HepG2 (cell line): ENCODE measurements around the gene SLC29A3.

Experiments used
- AGO1 ChIP-seq: fragments of 200-400 bp; formaldehyde crosslinking; IDR thresholded peaks from 2 replicates; pipeline ENCODE4 v1.6.1; 2017; ENCODE audit warnings: mild to moderate bottlenecking, low read depth, low read length, moderate library complexity; ENCODE audit not compliant: poor library complexity, severe bottlenecking
- NONO ChIP-seq, 2 experiments: fragments of 450-650 bp in 1 of 2; sonication (generic) in 1 of 2; formaldehyde crosslinking in 1 of 2; IDR thresholded peaks in 1 of 2; conservative IDR thresholded peaks in 1 of 2; 2 replicates each; pipeline versions ENCODE4 v1.6.1 to v1.8.0; 2017 to 2022; ENCODE audit warnings: mild to moderate bottlenecking in 1 of 2, missing genetic modification reagents in 1 of 2, moderate library complexity in 1 of 2
- POLR2A ChIP-seq, 2 experiments: IDR thresholded peaks; 2 replicates each; pipeline ENCODE4 v1.6.1; 2011; ENCODE audit warnings: low read depth in 2 of 2, low read length in 2 of 2, mild to moderate bottlenecking in 1 of 2, moderate library complexity in 1 of 2; ENCODE audit not compliant: insufficient read depth in 1 of 2
- RAD21 ChIP-seq: fragments of 450-650 bp; formaldehyde crosslinking; IDR thresholded peaks from 2 replicates; pipeline ENCODE4 v1.5.0; 2020; ENCODE audit warnings: mild to moderate bottlenecking
- SATB2 ChIP-seq: sonication (generic); formaldehyde crosslinking; IDR thresholded peaks from 2 replicates; pipeline ENCODE4 v1.5.0; 2020; ENCODE audit warnings: missing genetic modification reagents
- ZBTB8A ChIP-seq: sonication (generic); formaldehyde crosslinking; IDR thresholded peaks from 2 replicates; pipeline ENCODE4 v1.4.0; 2020; ENCODE audit warnings: mild to moderate bottlenecking, low read depth, missing genetic modification reagents, borderline replicate concordance
- ZC3H13 ChIP-seq: sonication (generic); formaldehyde crosslinking; IDR thresholded peaks from 2 replicates; pipeline ENCODE4 v1.8.1; 2023; ENCODE audit warnings: mild to moderate bottlenecking, missing genetic modification reagents, moderate library complexity
- ZNF567 ChIP-seq: sonication (generic); formaldehyde crosslinking; IDR thresholded peaks from 2 replicates; pipeline ENCODE4 v1.8.1; 2023; ENCODE audit warnings: mild to moderate bottlenecking, missing genetic modification reagents, borderline replicate concordance
- ZNF670 ChIP-seq: sonication (generic); formaldehyde crosslinking; IDR thresholded peaks from 2 replicates; pipeline ENCODE4 v1.8.0; 2022; ENCODE audit warnings: mild to moderate bottlenecking, missing genetic modification reagents, borderline replicate concordance
- TF ChIP-seq, protein P1 (sequence below): sonication (generic); formaldehyde crosslinking; IDR thresholded peaks from 2 replicates; pipeline ENCODE4 v1.4.0; 2020; ENCODE audit warnings: missing genetic modification reagents
- TF ChIP-seq, protein P2 (sequence below): sonication (generic); formaldehyde crosslinking; IDR thresholded peaks from 2 replicates; pipeline ENCODE4 v1.4.0; 2020; ENCODE audit warnings: mild to moderate bottlenecking, missing genetic modification reagents
- TF ChIP-seq, protein P3 (sequence below): sonication (generic); formaldehyde crosslinking; IDR thresholded peaks from 2 replicates; pipeline ENCODE4 v1.4.0; 2020; ENCODE audit warnings: mild to moderate bottlenecking, low read depth, missing genetic modification reagents
- TF ChIP-seq, protein P4 (sequence below): IDR thresholded peaks from 2 replicates; pipeline ENCODE4 v1.6.1; 2012; ENCODE audit warnings: low read depth, low read length, improper control_type of control experiment
- TF ChIP-seq, protein P5 (sequence below): sonication (generic); formaldehyde crosslinking; IDR thresholded peaks from 2 replicates; pipeline ENCODE4 v1.5.0; 2020; ENCODE audit warnings: mild to moderate bottlenecking, missing genetic modification reagents, moderate library complexity

DNA sequence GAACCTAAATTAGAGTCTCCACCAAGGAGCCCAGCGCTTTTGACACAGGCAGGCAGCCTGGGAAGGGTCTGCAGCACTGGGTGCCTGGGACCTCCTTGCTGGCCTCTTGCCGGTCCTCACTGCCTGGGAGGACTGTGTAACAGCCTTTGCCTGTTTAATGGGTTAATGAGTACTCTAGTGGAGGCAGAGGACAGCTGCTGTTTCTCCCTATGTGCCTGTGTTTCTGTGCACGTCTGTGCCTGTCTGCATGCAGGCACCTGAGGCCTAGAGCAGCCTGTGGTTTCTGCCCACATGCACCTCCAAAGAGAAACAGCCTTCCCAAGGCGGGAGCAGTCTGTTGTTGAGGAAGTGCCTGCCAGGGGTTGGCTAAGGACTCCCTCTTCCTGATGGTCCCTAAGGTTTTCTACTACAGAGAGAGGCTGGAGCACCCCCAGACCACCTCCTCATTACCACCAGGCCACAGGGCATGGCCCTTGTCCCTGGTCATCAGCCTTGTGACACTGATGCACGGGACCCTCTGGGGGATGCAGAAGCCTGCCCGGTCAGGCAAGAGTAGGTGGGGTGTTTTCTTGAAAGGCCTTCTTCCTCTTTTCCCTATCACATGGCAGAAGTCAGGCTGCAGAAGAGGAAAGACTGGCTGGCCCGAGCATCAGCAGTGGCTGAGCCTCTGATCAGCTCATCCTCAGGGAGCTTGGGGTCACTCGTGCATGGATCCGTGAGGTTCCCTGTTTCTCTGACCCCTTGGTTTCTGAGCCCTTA is 14.2 kb downstream of the SLC29A3 start:
- no peak for TF ChIP-seq RAD21 (CRISPR knock-in tag)
- TF ChIP-seq ZNF567 (CRISPR knock-in tag) = no peak
- TF ChIP-seq ZC3H13 (CRISPR knock-in tag) = no peak
- TF ChIP-seq, protein P1, sequence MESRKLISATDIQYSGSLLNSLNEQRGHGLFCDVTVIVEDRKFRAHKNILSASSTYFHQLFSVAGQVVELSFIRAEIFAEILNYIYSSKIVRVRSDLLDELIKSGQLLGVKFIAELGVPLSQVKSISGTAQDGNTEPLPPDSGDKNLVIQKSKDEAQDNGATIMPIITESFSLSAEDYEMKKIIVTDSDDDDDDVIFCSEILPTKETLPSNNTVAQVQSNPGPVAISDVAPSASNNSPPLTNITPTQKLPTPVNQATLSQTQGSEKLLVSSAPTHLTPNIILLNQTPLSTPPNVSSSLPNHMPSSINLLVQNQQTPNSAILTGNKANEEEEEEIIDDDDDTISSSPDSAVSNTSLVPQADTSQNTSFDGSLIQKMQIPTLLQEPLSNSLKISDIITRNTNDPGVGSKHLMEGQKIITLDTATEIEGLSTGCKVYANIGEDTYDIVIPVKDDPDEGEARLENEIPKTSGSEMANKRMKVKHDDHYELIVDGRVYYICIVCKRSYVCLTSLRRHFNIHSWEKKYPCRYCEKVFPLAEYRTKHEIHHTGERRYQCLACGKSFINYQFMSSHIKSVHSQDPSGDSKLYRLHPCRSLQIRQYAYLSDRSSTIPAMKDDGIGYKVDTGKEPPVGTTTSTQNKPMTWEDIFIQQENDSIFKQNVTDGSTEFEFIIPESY (CRISPR knock-in tag) = no peak
- no peak for TF ChIP-seq ZBTB8A
- no peak for TF ChIP-seq SATB2 (CRISPR knock-in tag)
- TF ChIP-seq, protein P2, sequence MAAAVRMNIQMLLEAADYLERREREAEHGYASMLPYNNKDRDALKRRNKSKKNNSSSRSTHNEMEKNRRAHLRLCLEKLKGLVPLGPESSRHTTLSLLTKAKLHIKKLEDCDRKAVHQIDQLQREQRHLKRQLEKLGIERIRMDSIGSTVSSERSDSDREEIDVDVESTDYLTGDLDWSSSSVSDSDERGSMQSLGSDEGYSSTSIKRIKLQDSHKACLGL (CRISPR knock-in tag) = no peak
- no peak for TF ChIP-seq AGO1
- TF ChIP-seq, protein P3, sequence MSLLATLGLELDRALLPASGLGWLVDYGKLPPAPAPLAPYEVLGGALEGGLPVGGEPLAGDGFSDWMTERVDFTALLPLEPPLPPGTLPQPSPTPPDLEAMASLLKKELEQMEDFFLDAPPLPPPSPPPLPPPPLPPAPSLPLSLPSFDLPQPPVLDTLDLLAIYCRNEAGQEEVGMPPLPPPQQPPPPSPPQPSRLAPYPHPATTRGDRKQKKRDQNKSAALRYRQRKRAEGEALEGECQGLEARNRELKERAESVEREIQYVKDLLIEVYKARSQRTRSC (CRISPR knock-in tag) = no peak
- TF ChIP-seq NONO (IDR thresholded peaks at IDR 0.05) = no peak
- no peak for TF ChIP-seq NONO (CRISPR knock-in tag; conservative IDR thresholded peaks at IDR 0.05)
- TF ChIP-seq, protein P4, sequence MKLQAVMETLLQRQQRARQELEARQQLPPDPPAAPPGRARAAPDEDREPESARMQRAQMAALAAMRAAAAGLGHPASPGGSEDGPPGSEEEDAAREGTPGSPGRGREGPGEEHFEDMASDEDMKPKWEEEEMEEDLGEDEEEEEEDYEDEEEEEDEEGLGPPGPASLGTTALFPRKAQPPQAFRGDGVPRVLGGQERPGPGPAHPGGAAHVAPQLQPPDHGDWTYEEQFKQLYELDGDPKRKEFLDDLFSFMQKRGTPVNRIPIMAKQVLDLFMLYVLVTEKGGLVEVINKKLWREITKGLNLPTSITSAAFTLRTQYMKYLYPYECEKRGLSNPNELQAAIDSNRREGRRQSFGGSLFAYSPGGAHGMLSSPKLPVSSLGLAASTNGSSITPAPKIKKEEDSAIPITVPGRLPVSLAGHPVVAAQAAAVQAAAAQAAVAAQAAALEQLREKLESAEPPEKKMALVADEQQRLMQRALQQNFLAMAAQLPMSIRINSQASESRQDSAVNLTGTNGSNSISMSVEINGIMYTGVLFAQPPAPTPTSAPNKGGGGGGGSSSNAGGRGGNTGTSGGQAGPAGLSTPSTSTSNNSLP = no peak
- TF ChIP-seq POLR2A (IDR thresholded peaks at IDR 0.05; ENCODE audit: insufficient read depth in 1 of 2, low read depth in 2 of 2, low read length in 2 of 2) = no peak
- TF ChIP-seq ZNF670 (CRISPR knock-in tag) = no peak
- TF ChIP-seq, protein P5, sequence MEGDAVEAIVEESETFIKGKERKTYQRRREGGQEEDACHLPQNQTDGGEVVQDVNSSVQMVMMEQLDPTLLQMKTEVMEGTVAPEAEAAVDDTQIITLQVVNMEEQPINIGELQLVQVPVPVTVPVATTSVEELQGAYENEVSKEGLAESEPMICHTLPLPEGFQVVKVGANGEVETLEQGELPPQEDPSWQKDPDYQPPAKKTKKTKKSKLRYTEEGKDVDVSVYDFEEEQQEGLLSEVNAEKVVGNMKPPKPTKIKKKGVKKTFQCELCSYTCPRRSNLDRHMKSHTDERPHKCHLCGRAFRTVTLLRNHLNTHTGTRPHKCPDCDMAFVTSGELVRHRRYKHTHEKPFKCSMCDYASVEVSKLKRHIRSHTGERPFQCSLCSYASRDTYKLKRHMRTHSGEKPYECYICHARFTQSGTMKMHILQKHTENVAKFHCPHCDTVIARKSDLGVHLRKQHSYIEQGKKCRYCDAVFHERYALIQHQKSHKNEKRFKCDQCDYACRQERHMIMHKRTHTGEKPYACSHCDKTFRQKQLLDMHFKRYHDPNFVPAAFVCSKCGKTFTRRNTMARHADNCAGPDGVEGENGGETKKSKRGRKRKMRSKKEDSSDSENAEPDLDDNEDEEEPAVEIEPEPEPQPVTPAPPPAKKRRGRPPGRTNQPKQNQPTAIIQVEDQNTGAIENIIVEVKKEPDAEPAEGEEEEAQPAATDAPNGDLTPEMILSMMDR (CRISPR knock-in tag) = no peak
